Pancreas (tissue), 10 donors: ENCODE results near the gene BTBD1. TPM values are rescaled to one million over a fixed set of nuclear protein-coding genes. Genes with fewer than 3 reads are reported as not detected.
"Not testable (repeated sequence)": the region's sequence is repeated elsewhere in the genome, so short reads cannot be mapped to it uniquely, and the experiment has no call there.

Experiments used
- ATAC-seq, 4 donors: fragments of 200-7000 bp; cut with Tn5 transposase; one replicate each; pipeline versions ENCODE4 v1.8.0 to v1.9.1; 2020; ENCODE audit warnings: mild to moderate bottlenecking in 4 of 4, moderate library complexity in 4 of 4
- DNase-seq, 6 donors: peaks; one replicate each; pipeline ENCODE4 v3.0.0-alpha.2; 2020
- FAIRE-seq: peaks from 2 replicates; lab custom pipeline; 2012; peaks lifted over from hg19 to GRCh38; lab: Jason Lieb, UNC
- H3K27ac ChIP-seq, 4 donors: fragments of 200-600 bp; sonication (generic); 1 replicate in 3 of 4; 2 replicates in 1 of 4; pipeline versions ENCODE4 v1.5.0 to v1.8.0; 2020
- H3K27me3 ChIP-seq, 4 donors: fragments of 200-600 bp; one replicate each; pipeline ENCODE4 v1.8.0; 2021
- H3K36me3 ChIP-seq, 3 donors: fragments of 200-600 bp; sonication (generic) in 1 of 3; one replicate each; pipeline versions ENCODE4 v1.5.0 to v1.8.0; 2020 to 2021
- H3K4me1 ChIP-seq, 3 donors: fragments of 200-600 bp; one replicate each; pipeline ENCODE4 v1.8.0; 2021
- H3K4me3 ChIP-seq, 4 donors: fragments of 200-600 bp; sonication (generic) in 2 of 4; one replicate each; pipeline versions ENCODE4 v1.5.0 to v1.8.0; 2020 to 2021
- H3K9me3 ChIP-seq, 4 donors: fragments of 200-600 bp; one replicate each; pipeline ENCODE4 v1.8.0; 2021
- CTCF ChIP-seq, 4 donors: fragments of 200-600 bp; sonication (generic) in 3 of 4; IDR thresholded peaks; one replicate each; pipeline versions ENCODE4 v1.5.0 to v1.8.0; 2021; ENCODE audit warnings: antibody characterized with exemption in 4 of 4
- WGBS, 2 donors: extraction: QIAGEN DNeasy Blood & Tissue Kit; methylation state at CpG; one replicate each; pipeline ENCODE4 v1.1.7; 2013; 5-methylcytosine and 5-hydroxymethylcytosine counted together
- intact Hi-C, 3 donors: fragments of 100-400 bp; cut with DNase I; formaldehyde crosslinking; loops; one replicate each; pipeline versions ENCODE4 v1.11.1 to v1.14.2; 2022
- polyA plus RNA-seq, 2 donors: library from polyadenylated mRNA; stranded (reverse); fragments of 200-250 nt; gene quantifications; one replicate each; pipeline ENCODE4 v1.2.3, GENCODE V29; 2013
- total RNA-seq, 6 donors: library from RNA; stranded (reverse); fragmentation: NEBNext Ultra II Directional in 4 of 6; extraction: Animal tissue kit (Norgen Biotek cat#: 25700) in 4 of 6; gene quantifications; one replicate each; pipeline versions ENCODE4 v1.2.1 to v1.2.4, GENCODE V29; 2021 to 2023
- donor health status: healthy with polysubstance abuse.
- donor health status: DM: no; HTN: no; CAD: no; lungs with moderate emphysema.
- donor health status: DM: no; HTN: no; CAD: no.
- donor health status: control.
- donor health status: control.
- donor health status: Bipolar disorder and iron deficiency.
- donor health status: DM: yes; HTN: yes; CAD: no.
- donor health status: DM: no; HTN: no; CAD: no.
- donor health status: DM: no; HTN: no; CAD: no.
- donor health status: DM: yes; HTN: yes; CAD: no.

The BTBD1 gene
- total and polyA plus RNA-seq, 8 donors: 5.1 to 24.4 (median 15.3) TPM

GRCh38 chr15:83046558-83047127, 20.4 kb downstream of the BTBD1 start:
- Histone ChIP-seq H3K4me1 (no peaks in the 10 kb centered on the region), H3K36me3 (peaks cover 0 to 8% (median 0%) of the 10 kb centered on the region in 3 donors)
- no peak for TF ChIP-seq CTCF (IDR thresholded peaks at IDR 0.05)

GRCh38 chr15:83044156-83044555, 22.9 kb downstream of the BTBD1 start:
- no peak overlapping the region for H3K27ac ChIP-seq
- WGBS, 2 donors: 97 to 99% methylated on average over 12 of the region's 12 CpGs
- no peak overlapping the region for H3K4me3 ChIP-seq
- no peaks in the 10 kb centered on the region for H3K4me1 ChIP-seq
- no peaks in the 10 kb centered on the region for H3K27me3 ChIP-seq
- H3K36me3 ChIP-seq: peaks cover 0 to 21% (median 7%) of the 10 kb centered on the region in 3 donors
- H3K9me3 ChIP-seq: no peaks in the 10 kb centered on the region
- TF ChIP-seq CTCF (IDR thresholded peaks at IDR 0.05): no peak
- FAIRE-seq (no peak), ATAC-seq (no peak), DNase-seq (no peak)
- intact Hi-C loops: no loop called here

More at GRCh38 chr15:83046558-83047127, 20.4 kb downstream of the BTBD1 start:
- H3K27ac ChIP-seq: no peak overlapping the region
- H3K4me3 ChIP-seq: no peak overlapping the region
- H3K9me3 ChIP-seq: no peaks in the 10 kb centered on the region
- no peaks in the 10 kb centered on the region for H3K27me3 ChIP-seq
- DNase-seq (no peak), FAIRE-seq (no peak), ATAC-seq (no peak)
- intact Hi-C loops: no loop called here
- 69 to 72% methylated on average over 3 of the region's 3 CpGs for WGBS, 2 donors

DNA sequence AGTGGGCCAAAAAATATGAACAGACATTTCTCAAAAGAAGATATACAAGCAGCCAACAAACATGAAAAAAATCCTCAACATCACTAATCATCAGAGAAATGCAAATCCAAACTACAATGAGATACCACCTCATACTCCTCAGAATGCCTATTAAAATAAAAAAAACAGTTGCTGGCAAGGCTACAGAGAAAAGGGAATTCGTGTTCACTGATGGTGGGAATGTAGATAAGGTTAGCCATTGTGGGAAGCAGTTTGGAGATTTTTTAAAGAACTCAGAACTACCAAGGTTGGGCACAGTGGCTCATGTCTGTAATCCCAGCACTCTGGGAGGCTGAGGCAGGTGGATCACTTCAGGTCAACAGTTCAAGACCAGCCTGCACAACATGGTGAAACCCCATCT, 27.8 kb downstream of the BTBD1 start:
- 13 to 15% methylated on average over 1 of the region's 1 CpG for WGBS, 2 donors
- H3K36me3 ChIP-seq: peaks cover 0 to 13% (median 7%) of the 10 kb centered on the region in 3 donors
- no peaks in the 10 kb centered on the region for H3K4me1 ChIP-seq
- ATAC-seq (no peak), FAIRE-seq (no peak), DNase-seq (no peak)
- intact Hi-C loops: no loop called here
- no peak for TF ChIP-seq CTCF (IDR thresholded peaks at IDR 0.05)
- no peaks in the 10 kb centered on the region for H3K27me3 ChIP-seq
- H3K27ac ChIP-seq: no peak overlapping the region
- no peaks in the 10 kb centered on the region for H3K9me3 ChIP-seq
- no peak overlapping the region for H3K4me3 ChIP-seq

- H3K27ac ChIP-seq: no peak overlapping the region
- H3K27me3 ChIP-seq: no peaks in the 10 kb centered on the region
- FAIRE-seq (no peak), ATAC-seq (no peak), DNase-seq (no peak)
- TF ChIP-seq CTCF (IDR thresholded peaks at IDR 0.05): no peak
- H3K4me3 ChIP-seq: no peak overlapping the region
- WGBS, 2 donors: 96 to 97% methylated on average over 6 of the region's 6 CpGs
- H3K36me3 ChIP-seq: peaks cover 0 to 10% (median 4%) of the 10 kb centered on the region in 3 donors
- intact Hi-C loops: no loop called here
- no peaks in the 10 kb centered on the region for H3K4me1 ChIP-seq
- no peaks in the 10 kb centered on the region for H3K9me3 ChIP-seq
These were observed 30.8 kb downstream of the BTBD1 start for GRCh38 chr15:83036253-83036652.

- H3K4me1 ChIP-seq, H3K27me3 ChIP-seq, H3K9me3 ChIP-seq, H3K4me3 ChIP-seq, DNase-seq, FAIRE-seq, H3K27ac ChIP-seq, intact Hi-C loops, ATAC-seq, H3K36me3 ChIP-seq: not testable (repeated sequence)
- WGBS, 2 donors: 96 to 98% methylated on average over 6 of the region's 6 CpGs
These were observed 35.8 kb downstream of the BTBD1 start for GRCh38 chr15:83031234-83031633.
